Thoracic aorta (tissue), 2 donors: ENCODE measurements around the gene SIRT2. TPM values are rescaled to one million over a fixed set of nuclear protein-coding genes. Genes with fewer than 3 reads are reported as not detected.

Source experiments
- ATAC-seq: fragments of 150-250 bp; one replicate; pipeline ENCODE4 v1.8.0; 2017; ENCODE audit warnings: low read depth; ENCODE audit not compliant: insufficient number of reproducible peaks, low FRiP score
- DNase-seq: peaks from one replicate; pipeline ENCODE4 v3.0.0-alpha.2; 2020; ENCODE audit warnings: low spot score
- H3K27ac ChIP-seq, 2 donors: fragments of 200-600 bp; sonication (generic); 1 replicate in 1 of 2; 2 replicates in 1 of 2; pipeline ENCODE4 v1.5.1; 2016; ENCODE audit warnings: mild to moderate bottlenecking in 2 of 2, moderate library complexity in 2 of 2
- H3K27me3 ChIP-seq: fragments of 200-600 bp; sonication (generic); replicated peaks from 2 replicates; pipeline ENCODE4 v1.6.0; 2016; ENCODE audit warnings: mild to moderate bottlenecking; ENCODE audit not compliant: insufficient read depth
- H3K36me3 ChIP-seq: fragments of 200-600 bp; sonication (generic); one replicate; pipeline ENCODE4 v1.5.1; 2016
- H3K4me1 ChIP-seq, 2 donors: fragments of 200-600 bp; sonication (generic); 1 replicate in 1 of 2; 2 replicates in 1 of 2; pipeline versions ENCODE4 v1.5.1 to v1.6.0; 2016; ENCODE audit warnings: low read depth in 2 of 2, mild to moderate bottlenecking in 1 of 2; ENCODE audit not compliant: control insufficient read depth in 1 of 2
- H3K4me3 ChIP-seq: fragments of 200-600 bp; sonication (generic); 2 replicates; pipeline ENCODE4 v1.5.1; 2016; ENCODE audit warnings: mild to moderate bottlenecking
- H3K9me3 ChIP-seq: fragments of 200-600 bp; sonication (generic); 2 replicates; pipeline ENCODE4 v1.5.1; 2016
- CTCF ChIP-seq: fragments of 200-600 bp; sonication (generic); IDR thresholded peaks from one replicate; pipeline ENCODE4 v1.5.1; 2019; ENCODE audit warnings: antibody characterized with exemption
- total RNA-seq, 2 donors: library from RNA; depleted of rRNA; stranded (reverse); fragments of >200 nt; gene quantifications; one replicate each; pipeline versions ENCODE4 v1.1.0 to v1.2.3, GENCODE V29; 2016

Gene SIRT2
- total RNA-seq, 2 donors from 2014 or later, result 42.8 to 68.4 TPM

- Histone ChIP-seq H3K4me3 (no peak overlapping the region), H3K4me1 (peaks cover 8 to 15% of the 10 kb centered on the region in 2 donors), H3K9me3 (no peaks in the 10 kb centered on the region), H3K36me3 (peaks cover 12% of the 10 kb centered on the region), H3K27ac (no peak overlapping the region), H3K27me3 (no peaks in the 10 kb centered on the region)
- ATAC-seq, result no peak
- no peak for TF ChIP-seq CTCF
- DNase-seq, result no peak
These were observed 29.1 kb upstream of the SIRT2 start for GRCh38 chr19:38928391-38929001.

GRCh38 chr19:38924388-38924787 is 25.0 kb upstream of the SIRT2 start:
- Histone ChIP-seq H3K27me3 (no peaks in the 10 kb centered on the region), H3K27ac (no peak overlapping the region), H3K36me3 (peaks cover 3% of the 10 kb centered on the region), H3K4me1 (no peaks in the 10 kb centered on the region), H3K4me3 (no peak overlapping the region), H3K9me3 (no peaks in the 10 kb centered on the region)
- no peak for TF ChIP-seq CTCF
- DNase-seq (no peak), ATAC-seq (no peak)

GRCh38 chr19:38922482-38922881 is 23.1 kb upstream of the SIRT2 start:
- no peak for TF ChIP-seq CTCF
- no peaks in the 10 kb centered on the region for H3K4me1 ChIP-seq
- peaks cover 3% of the 10 kb centered on the region for H3K36me3 ChIP-seq
- no peaks in the 10 kb centered on the region for H3K27me3 ChIP-seq
- ATAC-seq, result no peak
- no peak overlapping the region for H3K4me3 ChIP-seq
- no peaks in the 10 kb centered on the region for H3K9me3 ChIP-seq
- H3K27ac ChIP-seq, result no peak overlapping the region
- DNase-seq, result no peak

GRCh38 chr19:38921420-38922274 is 22.2 kb upstream of the SIRT2 start:
- no peak for TF ChIP-seq CTCF
- Histone ChIP-seq H3K27me3 (no peaks in the 10 kb centered on the region), H3K27ac (no peak overlapping the region), H3K4me1 (no peaks in the 10 kb centered on the region), H3K36me3 (peaks cover 3% of the 10 kb centered on the region), H3K4me3 (no peak overlapping the region), H3K9me3 (no peaks in the 10 kb centered on the region)
- ATAC-seq (no peak), DNase-seq (no peak)

GRCh38 chr19:38920602-38921419 is 21.4 kb upstream of the SIRT2 start:
- Histone ChIP-seq H3K27me3 (no peaks in the 10 kb centered on the region), H3K36me3 (peaks cover 3% of the 10 kb centered on the region), H3K9me3 (no peaks in the 10 kb centered on the region), H3K4me1 (no peaks in the 10 kb centered on the region), H3K27ac (no peak overlapping the region), H3K4me3 (no peak overlapping the region)
- TF ChIP-seq CTCF, result no peak
- DNase-seq, result no peak
- no peak for ATAC-seq
